Measurements from ENCODE around the gene KLF13. TPM values are rescaled to one million over a fixed set of nuclear protein-coding genes. Genes with fewer than 3 reads are reported as not detected.

KLF13 gene
- total RNA-seq, 1 donor from 2014 or later, result 26.9 TPM

- TF ChIP-seq, protein P1, sequence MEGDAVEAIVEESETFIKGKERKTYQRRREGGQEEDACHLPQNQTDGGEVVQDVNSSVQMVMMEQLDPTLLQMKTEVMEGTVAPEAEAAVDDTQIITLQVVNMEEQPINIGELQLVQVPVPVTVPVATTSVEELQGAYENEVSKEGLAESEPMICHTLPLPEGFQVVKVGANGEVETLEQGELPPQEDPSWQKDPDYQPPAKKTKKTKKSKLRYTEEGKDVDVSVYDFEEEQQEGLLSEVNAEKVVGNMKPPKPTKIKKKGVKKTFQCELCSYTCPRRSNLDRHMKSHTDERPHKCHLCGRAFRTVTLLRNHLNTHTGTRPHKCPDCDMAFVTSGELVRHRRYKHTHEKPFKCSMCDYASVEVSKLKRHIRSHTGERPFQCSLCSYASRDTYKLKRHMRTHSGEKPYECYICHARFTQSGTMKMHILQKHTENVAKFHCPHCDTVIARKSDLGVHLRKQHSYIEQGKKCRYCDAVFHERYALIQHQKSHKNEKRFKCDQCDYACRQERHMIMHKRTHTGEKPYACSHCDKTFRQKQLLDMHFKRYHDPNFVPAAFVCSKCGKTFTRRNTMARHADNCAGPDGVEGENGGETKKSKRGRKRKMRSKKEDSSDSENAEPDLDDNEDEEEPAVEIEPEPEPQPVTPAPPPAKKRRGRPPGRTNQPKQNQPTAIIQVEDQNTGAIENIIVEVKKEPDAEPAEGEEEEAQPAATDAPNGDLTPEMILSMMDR (IDR thresholded peaks at IDR 0.05; ENCODE audit: unreplicated experiment), result no peak
- no peak for DNase-seq (ENCODE audit: low spot score, unreplicated experiment)
- Mint-ChIP-seq H3K9me3 (ENCODE audit: low read depth) (no peaks in the 10 kb centered on the region), H3K27ac (no peak overlapping the region), H3K4me3 (ENCODE audit: low read depth) (no peak overlapping the region), H3K4me1 (ENCODE audit: low read depth) (peaks cover 8% of the 10 kb centered on the region), H3K36me3 (ENCODE audit: insufficient read depth) (peaks cover 10% of the 10 kb centered on the region), H3K27me3 (peaks cover 3% of the 10 kb centered on the region)
Observed at GRCh38 chr15:31381801-31382712, 55.4 kb downstream of the KLF13 start.

GRCh38 chr15:31382713-31383045 is 56.0 kb downstream of the KLF13 start:
- Mint-ChIP-seq H3K27me3 (peaks cover 3% of the 10 kb centered on the region), H3K4me3 (ENCODE audit: low read depth) (no peak overlapping the region), H3K27ac (no peak overlapping the region), H3K36me3 (ENCODE audit: insufficient read depth) (peaks cover 10% of the 10 kb centered on the region), H3K9me3 (ENCODE audit: low read depth) (no peaks in the 10 kb centered on the region), H3K4me1 (ENCODE audit: low read depth) (peaks cover 8% of the 10 kb centered on the region)
- TF ChIP-seq, protein P1 (IDR thresholded peaks at IDR 0.05; ENCODE audit: unreplicated experiment), result no peak
- no peak for DNase-seq (ENCODE audit: low spot score, unreplicated experiment)

- no peak for DNase-seq (ENCODE audit: low spot score, unreplicated experiment)
Observed at GRCh38 chr15:31383139-31383538, 56.5 kb downstream of the KLF13 start.

DNA sequence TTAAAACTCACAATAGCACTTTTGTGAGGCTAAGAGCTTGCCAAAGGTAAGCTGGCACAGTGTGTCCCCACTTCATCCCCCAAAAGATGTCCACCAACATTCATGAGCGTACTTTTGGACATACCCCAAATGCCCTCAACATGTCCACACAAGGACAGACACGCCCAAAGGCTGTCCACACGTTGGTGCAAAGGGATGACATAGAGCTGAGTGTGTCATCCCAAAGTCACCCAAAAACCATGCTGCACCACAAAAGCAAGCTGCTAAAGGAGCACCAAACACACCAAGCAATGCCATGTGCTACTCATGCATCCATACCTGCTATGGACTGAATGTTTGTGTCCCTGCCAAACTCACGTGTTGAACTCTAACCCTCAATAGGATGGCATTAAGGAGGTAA is 57.9 kb downstream of the KLF13 start:
- Mint-ChIP-seq H3K9me3 (ENCODE audit: low read depth) (no peaks in the 10 kb centered on the region), H3K4me3 (ENCODE audit: low read depth) (no peak overlapping the region), H3K36me3 (ENCODE audit: insufficient read depth) (peaks cover 10% of the 10 kb centered on the region), H3K27ac (no peak overlapping the region), H3K4me1 (ENCODE audit: low read depth) (peaks cover 10% of the 10 kb centered on the region), H3K27me3 (peaks cover 6% of the 10 kb centered on the region)
- no peak for DNase-seq (ENCODE audit: low spot score, unreplicated experiment)
- TF ChIP-seq, protein P1 (IDR thresholded peaks at IDR 0.05; ENCODE audit: unreplicated experiment), result no peak

More at GRCh38 chr15:31383139-31383538, 56.5 kb downstream of the KLF13 start:
- peaks cover 10% of the 10 kb centered on the region for H3K36me3 Mint-ChIP-seq (ENCODE audit: insufficient read depth)
- H3K4me3 Mint-ChIP-seq (ENCODE audit: low read depth), result no peak overlapping the region
- H3K27ac Mint-ChIP-seq, result no peak overlapping the region
- peaks cover 3% of the 10 kb centered on the region for H3K27me3 Mint-ChIP-seq
- TF ChIP-seq, protein P1 (IDR thresholded peaks at IDR 0.05; ENCODE audit: unreplicated experiment), result no peak
- no peaks in the 10 kb centered on the region for H3K9me3 Mint-ChIP-seq (ENCODE audit: low read depth)
- H3K4me1 Mint-ChIP-seq (ENCODE audit: low read depth), result peaks cover 8% of the 10 kb centered on the region

- Mint-ChIP-seq H3K36me3 (ENCODE audit: insufficient read depth) (peaks cover 9% of the 10 kb centered on the region), H3K27me3 (peaks cover 12% of the 10 kb centered on the region), H3K4me1 (ENCODE audit: low read depth) (peaks cover 14% of the 10 kb centered on the region), H3K4me3 (ENCODE audit: low read depth) (no peak overlapping the region), H3K9me3 (ENCODE audit: low read depth) (peaks cover 7% of the 10 kb centered on the region), H3K27ac (no peak overlapping the region)
- DNase-seq (ENCODE audit: low spot score, unreplicated experiment), result no peak
- TF ChIP-seq, protein P1 (IDR thresholded peaks at IDR 0.05; ENCODE audit: unreplicated experiment), result no peak
Observed at GRCh38 chr15:31385736-31386135, 59.1 kb downstream of the KLF13 start.

Measured in progenitor cell of endocrine pancreas (in vitro differentiated cells).